Smooth muscle cell of the brain vasculature (primary cell): ENCODE data around the gene BEST2.
A peak's percentile ranks its signal among the peaks of the same experiment; 100 is the strongest.
"Not testable (repeated sequence)": the region's sequence is repeated elsewhere in the genome, so short reads cannot be mapped to it uniquely, and the experiment has no call there.

Experiments
- DNase-seq: peaks from one replicate; pipeline ENCODE4 v3.0.0-alpha.2; 2012; ENCODE audit warnings: low read depth, low spot score

Gene BEST2

DNA sequence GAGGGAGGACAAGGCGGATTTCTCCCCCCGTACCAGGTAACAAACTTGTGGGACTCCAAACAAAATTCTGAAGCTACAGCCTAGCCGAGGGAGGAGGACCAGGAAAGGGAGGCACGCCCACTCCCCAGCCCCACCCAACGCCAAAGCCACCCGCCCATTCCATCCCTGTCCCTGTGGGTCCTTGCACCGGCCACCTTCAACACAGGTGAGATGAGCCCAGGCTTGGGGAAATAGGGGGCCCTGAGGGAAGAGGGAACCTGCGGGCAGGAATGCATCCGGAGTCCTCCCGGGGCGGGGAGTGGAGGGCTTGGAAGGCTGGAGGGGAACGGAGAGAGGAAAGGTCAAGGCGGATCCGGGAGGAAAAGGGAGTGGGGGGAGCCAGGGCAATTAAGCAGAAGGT lies at the start of gene BEST2:
Gene BEST2 (plus strand): TSS at position 157 of the 400 bp plus-strand sequence. CDS start 802 bp downstream, outside the sequence.
- DNase-seq: no peak

DNA sequence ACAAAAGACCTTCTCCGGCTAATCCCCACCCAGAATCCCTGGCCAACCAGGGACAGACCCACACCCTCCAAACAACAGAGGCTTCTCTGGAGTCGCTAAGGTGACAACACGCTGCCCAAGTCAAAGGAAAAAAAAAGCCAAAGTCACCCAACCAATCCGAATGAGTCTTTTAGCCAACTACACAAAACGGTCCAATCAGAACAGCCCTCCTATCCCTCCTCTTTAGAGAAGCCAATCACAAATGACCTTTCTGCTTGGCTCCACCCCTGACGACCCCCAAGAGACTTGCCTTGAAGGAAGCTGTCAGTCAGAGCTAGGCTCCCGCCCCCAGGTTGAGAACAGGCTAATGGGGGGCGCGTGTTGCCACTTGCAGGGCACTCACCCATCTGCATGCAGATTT lies 48.5 kb upstream of the BEST2 start:
- DNase-seq: no peak

DNA sequence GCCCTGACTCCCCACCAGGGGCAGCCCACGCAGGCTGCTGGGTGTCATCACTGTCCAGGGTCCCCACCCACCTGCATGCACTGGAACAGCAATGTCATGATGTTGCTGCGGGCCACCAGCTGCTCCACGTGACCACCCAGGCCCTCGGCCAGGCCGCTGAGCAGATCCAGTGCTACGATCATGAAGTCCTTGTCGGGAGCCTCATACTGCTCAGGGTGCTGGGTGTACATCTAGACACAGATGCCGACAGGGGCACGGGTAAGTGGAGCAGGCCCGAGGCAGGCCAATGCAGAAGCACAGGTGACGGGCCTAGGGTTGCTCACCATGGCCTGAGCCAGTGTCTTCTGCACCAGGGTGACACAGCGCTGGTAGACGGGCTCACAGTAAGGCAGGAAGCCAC lies 46.4 kb upstream of the BEST2 start:
- no peak for DNase-seq

DNA sequence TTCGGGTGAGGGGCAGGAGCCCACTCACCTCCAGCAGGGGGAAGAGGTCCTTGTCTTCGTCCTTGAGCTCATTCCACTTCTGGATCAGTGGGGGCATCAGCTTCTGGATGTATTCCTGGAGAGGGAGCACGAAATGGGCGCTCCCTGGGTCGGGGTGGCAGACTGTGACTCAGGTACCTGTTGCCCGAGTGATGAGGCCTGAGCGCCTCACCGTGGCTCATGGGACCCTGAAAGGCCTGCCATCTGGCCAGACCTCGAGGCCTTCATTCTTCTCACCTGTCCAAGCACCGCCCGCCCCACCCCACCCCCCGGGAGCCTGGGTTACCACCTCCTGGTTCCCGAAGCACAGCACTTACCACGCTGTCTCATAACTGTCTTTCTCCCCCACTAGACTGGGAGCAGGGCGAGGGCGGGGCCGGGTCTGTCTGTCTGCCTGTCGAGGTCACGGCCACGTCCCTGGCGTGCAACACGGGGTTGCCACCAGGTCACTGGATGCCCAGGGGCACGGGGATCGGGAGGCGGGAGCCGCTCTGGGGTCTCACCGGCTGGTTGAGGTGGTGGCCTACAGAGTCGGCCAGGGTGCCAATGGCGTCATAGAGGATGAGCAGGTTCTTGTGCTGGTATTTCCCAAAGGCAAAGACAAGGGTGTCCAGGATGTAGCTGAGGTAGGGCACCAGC lies 45.8 kb upstream of the BEST2 start:
- no peak for DNase-seq

DNA sequence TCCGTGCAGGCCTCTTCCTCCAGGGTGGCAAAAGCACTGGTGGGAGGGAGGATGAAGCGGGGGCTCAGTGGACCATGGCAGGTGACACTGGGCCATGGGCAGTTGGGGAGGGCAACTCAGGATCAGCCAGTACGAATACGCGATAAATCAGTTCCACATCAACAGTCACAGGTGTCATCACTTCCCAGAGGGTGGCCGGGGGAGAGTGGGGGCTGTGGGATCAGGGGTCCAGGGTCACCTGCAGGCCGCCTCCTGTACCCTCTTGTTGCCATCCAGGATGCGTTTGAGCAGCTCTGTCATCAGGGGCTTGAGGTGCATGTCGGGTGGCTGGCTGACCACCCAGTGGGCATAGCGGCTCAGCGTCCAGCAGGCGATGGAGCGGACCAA lies 45.3 kb upstream of the BEST2 start:
- DNase-seq: no peak

DNA sequence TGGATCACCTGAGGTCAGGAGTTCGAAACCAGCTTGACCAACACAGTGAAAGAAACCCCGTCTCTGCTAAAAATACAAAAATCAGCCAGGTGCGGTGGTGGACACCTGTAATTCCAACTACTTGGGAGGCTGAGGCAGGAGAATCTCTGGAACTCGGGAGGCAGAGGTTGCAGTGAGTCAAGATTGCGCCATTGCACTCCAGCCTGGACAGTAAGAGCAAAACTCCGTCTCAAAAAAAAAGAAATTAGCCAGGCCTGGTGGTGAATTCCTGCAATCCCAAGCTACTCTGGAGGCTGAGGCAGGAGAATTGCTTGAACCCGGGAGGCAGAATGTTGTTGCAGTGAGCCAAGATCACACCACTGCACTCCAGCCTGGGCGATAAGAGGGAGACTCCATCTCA lies 43.0 kb upstream of the BEST2 start:
- no peak for DNase-seq

DNA sequence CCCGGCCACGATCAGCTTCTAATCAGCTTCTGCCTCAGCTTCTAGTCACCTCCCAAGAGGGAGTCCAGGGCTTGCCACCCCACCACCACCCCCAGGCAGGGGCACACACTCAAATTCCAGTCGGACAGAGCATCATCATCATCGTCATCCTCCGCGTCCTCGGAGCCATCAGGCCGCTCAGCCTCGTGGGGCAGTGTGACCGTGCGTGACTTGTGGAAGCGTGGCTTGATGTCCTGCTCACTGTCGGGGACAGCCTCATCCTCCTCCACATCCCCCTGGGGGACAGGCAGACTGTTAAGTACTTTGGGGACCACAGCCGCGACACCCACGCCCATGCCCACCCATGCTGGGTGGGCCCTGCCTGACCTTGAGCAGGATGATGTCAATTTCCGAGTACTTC lies 40.4 kb upstream of the BEST2 start:
- no peak for DNase-seq

DNA sequence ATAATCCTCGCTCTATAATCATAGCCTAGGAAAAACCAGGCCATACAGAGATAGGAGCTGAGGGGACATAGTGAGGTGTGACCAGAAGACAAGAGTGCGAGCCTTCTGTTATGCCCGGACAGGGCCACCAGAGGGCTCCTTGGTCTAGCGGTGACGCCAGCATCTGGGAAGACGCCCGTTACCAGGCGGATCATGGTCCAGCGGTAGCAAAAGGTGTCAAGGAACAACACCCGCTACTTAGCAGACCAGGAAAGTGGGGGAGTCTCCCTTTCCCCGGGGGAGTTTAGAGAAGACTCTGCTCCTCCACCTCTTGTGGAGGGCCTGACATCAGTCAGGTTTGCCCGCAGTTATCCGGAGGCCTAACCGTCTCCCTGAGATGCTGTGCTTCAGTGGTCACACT lies 39.5 kb upstream of the BEST2 start:
- not testable (repeated sequence) for DNase-seq

DNA sequence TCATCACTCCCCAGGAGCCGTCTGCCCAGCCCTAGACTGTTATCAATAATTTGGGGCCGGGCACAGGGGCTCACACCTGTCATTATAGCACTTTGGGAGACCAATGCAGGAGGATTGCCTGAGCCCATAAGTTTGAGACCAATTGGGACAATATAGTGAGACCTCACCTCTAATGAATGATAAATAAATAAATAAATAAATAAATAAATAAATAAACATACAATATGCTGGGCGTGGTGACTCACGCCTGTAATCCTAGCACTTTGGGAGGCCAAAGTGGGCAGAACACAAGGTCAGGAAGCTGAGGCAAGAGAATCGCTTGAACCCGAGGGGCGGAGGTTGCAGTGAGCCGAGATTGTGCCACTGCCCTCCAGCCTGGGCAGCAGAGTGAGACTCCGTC lies 38.3 kb upstream of the BEST2 start:
- DNase-seq: not testable (repeated sequence)

DNA sequence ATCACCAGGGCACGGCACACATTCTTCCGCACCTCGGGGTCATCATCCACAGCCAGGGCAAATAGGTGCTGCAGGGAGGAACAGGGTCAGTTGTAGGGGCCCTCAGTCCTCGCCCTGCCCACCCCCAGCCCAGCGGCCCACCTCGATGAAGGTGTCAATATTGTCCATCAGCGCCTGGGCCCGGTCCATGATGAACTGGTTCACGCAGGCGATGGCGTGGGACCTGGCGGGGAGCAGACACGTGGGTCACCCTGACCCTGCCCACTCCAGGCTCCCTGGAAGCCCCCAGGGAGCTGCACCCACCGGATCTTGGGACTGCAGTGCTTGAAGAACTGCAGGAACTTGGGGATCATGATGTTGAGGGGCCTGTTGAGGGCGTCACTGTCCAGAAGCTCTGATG lies 36.5 kb upstream of the BEST2 start:
- DNase-seq: no peak

DNA sequence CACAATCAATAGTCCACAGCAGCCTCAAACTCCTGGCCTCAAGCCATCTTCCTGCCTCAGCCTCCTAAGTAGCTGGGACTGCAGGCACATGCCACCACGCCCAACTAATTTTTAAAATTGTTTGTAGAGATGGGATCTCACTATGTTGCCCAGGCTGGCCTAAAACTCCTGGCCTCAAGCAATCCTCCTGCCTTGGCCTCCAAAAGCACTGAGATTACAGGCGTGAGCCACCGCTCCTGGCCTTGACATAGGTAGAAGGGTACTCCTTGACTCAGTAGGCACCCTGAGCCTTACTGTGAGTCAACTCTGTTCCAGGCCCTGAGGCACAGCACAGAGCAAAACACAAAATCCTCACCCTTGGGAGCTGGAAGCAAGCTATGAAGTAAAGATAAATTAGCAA lies 35.7 kb upstream of the BEST2 start:
- no peak for DNase-seq

DNA sequence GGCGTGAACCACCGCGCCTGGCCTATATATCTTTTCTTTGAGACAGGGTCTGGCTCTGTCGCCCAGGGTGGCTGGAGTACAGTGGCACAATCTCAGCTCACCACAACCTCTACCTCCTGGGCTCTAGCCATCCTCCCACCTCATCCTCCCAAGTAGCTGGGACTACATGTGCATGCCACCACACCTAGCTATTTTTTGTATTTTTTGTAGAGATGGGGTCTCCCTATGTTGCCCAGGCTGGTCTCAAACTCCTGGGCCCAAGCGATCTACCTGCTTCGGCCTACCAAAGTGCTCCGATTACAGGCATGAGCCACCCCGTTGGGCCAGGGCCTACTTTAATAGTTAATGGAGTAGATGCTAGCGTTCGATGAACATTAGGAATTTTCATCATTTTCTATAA lies 31.3 kb upstream of the BEST2 start:
- DNase-seq: no peak

DNA sequence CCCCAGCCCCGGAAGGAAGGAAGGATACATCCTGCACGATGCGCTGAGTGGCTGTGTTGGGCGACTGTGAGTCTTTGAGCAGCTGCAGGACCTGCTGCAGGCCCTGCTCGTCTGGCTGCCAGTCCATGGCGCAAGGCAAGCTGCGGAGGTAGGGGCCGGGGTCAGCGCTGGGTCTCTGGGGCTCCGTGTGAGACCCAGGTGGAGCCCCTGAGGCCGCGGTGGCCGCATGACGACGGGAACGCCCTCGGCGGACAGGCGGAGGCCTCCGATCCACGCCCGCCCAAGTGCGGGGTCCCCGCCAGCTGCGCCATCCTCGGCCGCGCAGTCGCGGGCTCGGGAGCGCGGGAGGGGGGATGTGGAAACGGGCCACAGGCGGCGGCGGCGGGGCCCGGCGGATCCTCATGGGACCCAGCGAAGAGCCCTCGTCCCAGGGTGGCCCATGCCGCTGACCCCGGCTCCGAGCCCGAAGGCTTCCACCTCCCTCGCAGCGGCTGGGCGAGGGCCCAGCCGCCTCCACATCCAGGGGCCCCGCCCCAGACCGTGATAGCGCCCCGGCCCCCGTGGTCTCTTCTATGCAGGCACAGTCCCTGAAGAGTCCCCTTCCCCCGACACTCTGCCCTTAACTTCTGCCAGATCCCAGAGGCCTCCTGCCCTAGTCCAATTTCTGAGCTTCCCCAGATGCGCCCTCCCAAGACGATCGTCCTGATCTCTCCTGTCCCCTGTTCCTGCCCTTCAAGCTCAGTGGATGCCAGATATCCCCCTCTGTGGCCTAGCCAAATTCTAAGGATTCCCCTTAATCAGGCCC lies 30.5 kb upstream of the BEST2 start:
- DNase-seq: no peak

DNA sequence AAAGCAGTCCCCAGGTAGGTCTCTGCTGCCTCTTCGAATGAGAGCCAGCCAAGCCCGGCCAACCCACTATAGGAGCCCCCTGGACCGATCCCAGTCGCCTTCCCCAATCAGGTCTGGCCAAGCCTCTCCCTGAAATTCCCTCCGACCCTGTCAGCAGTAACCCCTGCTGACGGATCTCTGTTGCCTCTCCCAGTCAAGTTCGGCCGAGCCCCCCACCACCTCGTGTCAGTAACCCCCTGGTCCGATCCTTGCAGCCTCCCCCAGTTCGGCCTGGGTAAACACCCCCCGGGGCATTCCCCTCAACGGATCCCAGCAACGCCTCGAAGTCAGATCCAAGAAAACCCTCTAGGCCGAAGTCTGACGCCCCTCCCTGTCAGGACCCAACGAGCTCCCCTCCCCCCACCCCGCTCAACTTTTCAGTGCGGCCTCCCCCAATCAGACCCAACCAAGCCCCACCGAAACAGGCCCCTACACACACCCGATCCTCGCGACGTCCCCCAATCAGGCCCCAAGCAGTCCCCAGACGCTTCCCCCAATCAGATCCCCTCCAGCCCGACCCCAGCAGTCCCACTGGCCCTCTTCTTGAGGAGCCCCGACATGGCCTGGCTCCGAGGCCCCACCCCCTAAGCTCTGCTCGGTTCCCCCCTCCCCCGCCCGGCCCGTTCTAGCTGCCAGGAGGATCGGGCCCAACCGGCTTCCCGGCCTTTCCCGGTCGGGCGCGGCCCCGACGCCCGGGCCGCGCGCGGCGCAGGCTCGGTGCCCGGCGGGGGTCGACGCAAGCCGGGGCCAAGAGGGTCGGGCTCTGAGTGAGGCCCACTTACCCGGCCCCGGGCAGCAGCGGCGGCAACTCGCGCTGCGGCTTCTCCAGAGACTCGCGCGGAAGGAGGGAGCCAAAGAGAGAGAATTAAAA lies 29.7 kb upstream of the BEST2 start:
- DNase-seq: no peak

DNA sequence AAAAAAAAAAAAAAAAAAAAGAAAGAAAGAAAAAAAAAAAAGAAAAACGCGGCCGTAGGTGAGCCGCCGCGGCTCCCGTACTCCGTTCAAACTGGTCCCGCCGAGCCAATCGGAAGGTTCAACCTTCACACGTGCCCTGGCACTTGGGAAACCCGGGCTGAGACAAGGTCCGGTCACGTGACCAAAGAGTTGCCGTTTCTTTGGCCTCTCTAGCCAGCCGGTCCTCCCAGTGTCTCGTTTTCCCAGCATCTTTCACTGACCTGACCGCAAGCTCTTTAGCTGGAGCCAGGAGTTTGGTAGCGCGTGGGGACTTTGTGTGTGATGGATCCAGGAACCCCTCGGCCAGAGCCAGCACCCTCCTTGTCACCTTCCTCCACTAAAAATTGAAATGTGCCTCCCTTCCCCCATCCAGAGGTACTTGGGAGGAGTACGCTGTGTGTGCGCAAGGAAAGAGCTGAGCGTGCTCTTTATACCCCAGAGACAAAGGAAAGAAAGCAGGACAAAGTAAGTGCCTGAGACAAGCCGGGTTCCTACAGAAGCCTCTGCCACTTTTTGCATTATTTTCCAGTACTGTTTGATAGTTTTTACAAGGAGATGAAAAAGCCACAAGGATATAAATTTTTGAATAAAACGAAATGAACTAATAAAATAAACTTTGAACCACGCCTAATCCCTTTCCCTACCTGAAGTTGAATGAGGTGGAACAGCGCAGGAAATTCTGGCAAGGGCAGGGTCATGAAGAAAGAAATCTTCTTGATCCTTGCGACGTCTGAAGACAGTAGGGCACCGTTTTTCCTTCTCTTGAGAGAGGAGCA lies 28.8 kb upstream of the BEST2 start:
- peak; percentile 99 for DNase-seq

DNA sequence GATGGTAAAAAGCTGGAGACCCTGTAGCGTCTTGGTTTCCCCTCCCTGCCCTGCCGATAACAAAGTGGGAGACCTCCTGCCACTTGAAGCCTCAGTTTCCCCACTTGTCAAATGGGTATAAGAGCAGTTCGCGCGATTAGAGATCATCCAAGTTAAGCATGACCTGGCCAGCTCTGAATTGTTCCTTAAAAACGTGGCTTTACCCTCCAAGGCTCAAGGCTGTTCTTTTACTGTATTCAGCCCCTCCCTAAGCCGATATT lies 28.3 kb upstream of the BEST2 start:
- DNase-seq: no peak

DNA sequence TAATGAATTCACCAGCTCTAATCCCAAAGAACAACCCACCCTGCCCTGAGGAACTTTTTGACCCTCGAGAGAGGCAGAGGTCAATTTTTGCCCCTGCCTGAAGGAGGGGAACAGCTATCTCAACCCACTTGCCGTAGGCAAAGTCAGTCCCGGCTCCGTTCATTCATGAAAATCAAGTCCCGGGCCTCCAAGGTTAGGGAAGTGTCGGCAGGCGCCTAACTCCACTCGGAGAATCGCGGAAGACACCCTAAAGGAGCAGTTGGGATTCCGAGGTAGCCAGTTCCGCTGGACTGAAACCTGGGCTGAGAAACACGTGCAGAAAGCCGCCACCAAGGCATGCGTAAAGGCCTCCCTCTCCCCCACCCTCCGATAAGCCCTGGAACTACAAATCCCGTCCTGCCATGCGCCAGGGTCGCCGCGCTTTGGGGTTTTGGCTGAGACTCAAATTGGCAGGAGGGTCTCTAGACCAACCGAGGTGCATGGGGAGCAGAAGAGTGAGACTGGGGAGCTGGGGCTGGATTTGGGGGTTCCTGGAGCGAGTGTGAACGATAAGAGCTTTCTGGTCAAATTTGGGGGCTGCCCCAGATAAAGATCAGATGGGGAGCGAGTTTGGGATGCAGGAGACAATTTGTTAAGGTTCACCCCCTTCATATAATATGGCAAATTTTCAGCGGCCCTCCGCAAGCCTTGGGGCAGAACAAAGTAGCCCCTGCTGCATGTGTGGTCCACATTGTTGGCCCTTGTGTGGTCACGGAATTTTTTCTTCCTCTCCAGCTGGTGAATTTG lies 27.8 kb upstream of the BEST2 start, which contains the start of gene TNPO2:
Gene TNPO2 (minus strand): TSS at position 292 of the 786 bp plus-strand sequence. CDS start 2,955 bp downstream, outside the sequence.
- DNase-seq: no peak

DNA sequence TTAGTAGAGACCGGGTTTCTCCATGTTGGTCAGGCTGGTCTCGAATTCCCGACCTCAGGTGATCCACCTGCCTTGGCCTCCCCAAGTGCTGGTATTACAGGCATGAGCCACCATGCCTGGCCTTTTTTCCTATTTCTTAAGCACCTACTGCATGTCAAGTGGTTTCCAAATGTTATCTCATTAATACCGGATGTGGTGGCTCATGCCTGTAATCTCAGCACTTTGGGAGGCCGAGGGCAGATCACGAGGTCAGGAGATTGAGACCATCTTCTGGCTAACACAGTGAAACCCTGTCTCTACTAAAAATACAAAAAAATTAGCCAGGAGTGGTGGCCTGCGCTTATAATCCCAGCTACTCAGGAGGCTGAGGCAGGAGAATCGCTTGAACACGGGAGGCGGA lies 26.0 kb upstream of the BEST2 start:
- not testable (repeated sequence) for DNase-seq

DNA sequence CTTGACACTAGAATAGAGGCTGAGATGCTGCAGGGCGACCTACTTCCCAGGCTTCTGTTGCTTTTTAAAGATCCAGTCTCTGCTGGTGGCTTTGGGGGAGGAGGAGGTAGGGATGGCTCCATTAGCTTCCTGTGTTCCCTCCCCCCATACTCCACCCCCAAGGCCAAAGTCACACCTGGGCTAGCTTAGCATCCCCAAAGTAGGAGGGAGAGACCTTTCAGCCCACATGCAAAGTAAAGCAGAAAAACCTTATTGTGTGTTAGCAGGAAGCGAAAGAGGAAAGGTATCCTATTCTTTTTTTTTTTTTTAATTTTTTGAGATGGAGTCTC lies 24.6 kb upstream of the BEST2 start:
- DNase-seq: no peak

DNA sequence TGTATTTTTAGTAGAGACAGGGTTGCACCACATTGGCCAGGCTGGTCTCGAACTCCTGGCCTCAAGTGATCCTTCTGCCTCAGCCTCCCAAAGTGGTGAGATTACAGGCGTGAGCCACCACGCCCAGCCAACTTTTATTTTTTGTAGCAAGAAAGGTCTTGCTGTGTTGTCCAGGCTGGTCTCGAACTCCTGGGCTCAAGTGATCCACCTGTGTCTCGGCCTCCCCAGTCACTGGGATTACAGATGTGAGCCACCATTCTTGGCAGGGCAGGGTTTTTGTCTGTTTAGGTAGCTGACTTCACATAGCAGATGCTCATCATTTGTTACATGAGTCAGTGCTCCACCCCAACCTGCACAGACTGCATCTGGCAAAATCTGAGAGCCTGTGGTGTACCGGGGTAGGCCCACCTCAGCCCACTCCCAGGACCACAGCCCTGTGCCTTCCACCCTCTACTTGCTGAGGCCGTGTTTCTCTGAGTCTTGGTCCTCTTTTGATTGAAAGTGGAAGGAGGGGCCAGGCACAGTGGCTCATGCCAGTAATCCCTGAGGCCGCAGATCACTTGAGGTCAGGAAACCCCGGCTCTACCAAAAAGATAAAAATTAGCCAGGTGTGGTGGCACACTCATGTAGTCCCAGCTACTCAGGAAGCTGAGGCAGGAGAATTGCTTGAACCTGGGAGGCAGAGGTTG lies 23.7 kb upstream of the BEST2 start:
- no peak for DNase-seq
